Body of pancreas (tissue), 4 donors: ENCODE data around the gene C3orf20.

Source experiments
- CTCF ChIP-seq, 7 experiments: fragments of 450-650 bp in 4 of 7; fragments of 200-600 bp in 3 of 7; sonication (generic) in 3 of 7; IDR thresholded peaks; one replicate each; pipeline ENCODE4 v1.5.1; 2016 to 2019; ENCODE audit warnings: antibody characterized with exemption in 7 of 7
- POLR2A ChIP-seq, 3 donors: fragments of 450-650 bp; IDR thresholded peaks; one replicate each; pipeline ENCODE4 v1.6.1; 2016; ENCODE audit warnings: antibody characterized with exemption in 3 of 3, mild to moderate bottlenecking in 2 of 3

- TF ChIP-seq CTCF (IDR thresholded peaks at IDR 0.05) (no peak), POLR2A (IDR thresholded peaks at IDR 0.05) (no peak)
Measured at GRCh38 chr3:14793858-14794234, 118.9 kb downstream of the C3orf20 start.
